Ascending aorta (tissue), 2 donors: ENCODE measurements around the gene KCNQ1OT1. TPM values are rescaled to one million over a fixed set of nuclear protein-coding genes. Genes with fewer than 3 reads are reported as not detected.

Experiments used
- DNase-seq, 2 donors: peaks; one replicate each; pipeline ENCODE4 v3.0.0-alpha.2; 2019; ENCODE audit warnings: low spot score in 2 of 2
- H3K27ac ChIP-seq, 2 donors: fragments of 200-600 bp; sonication (generic); one replicate each; pipeline ENCODE4 v1.5.1; 2016 to 2017; ENCODE audit warnings: mild to moderate bottlenecking in 1 of 2
- H3K27me3 ChIP-seq: fragments of 200-600 bp; sonication (generic); one replicate; pipeline ENCODE4 v1.5.1; 2017
- H3K36me3 ChIP-seq, 2 donors: fragments of 200-600 bp; sonication (generic); one replicate each; pipeline ENCODE4 v1.5.1; 2016
- H3K4me1 ChIP-seq, 2 donors: fragments of 200-600 bp; sonication (generic); one replicate each; pipeline ENCODE4 v1.5.1; 2016 to 2017; ENCODE audit warnings: mild to moderate bottlenecking in 1 of 2
- H3K4me3 ChIP-seq, 2 donors: fragments of 200-600 bp; sonication (generic); one replicate each; pipeline ENCODE4 v1.5.1; 2016 to 2017; ENCODE audit warnings: mild to moderate bottlenecking in 1 of 2
- H3K9me3 ChIP-seq, 2 donors: fragments of 200-600 bp; sonication (generic); one replicate each; pipeline ENCODE4 v1.5.1; 2016
- intact Hi-C: fragments of 100-400 bp; cut with DNase I; formaldehyde crosslinking; loops from one replicate; pipeline ENCODE4 v1.15.1; 2023
- total RNA-seq: library from RNA; depleted of rRNA; stranded (reverse); fragments of >200 nt; gene quantifications from one replicate; pipeline ENCODE4 v1.1.0, GENCODE V29; 2016
- TF ChIP-seq, protein P1 (sequence below), 3 experiments: fragments of 200-600 bp in 2 of 3; fragments of 450-650 bp in 1 of 3; sonication (generic) in 2 of 3; IDR thresholded peaks; one replicate each; pipeline ENCODE4 v1.5.1; 2016 to 2019; ENCODE audit warnings: antibody characterized with exemption in 3 of 3, mild to moderate bottlenecking in 1 of 3, moderate library complexity in 1 of 3

KCNQ1OT1 gene
- total RNA-seq, 1 donor from 2014 or later, result 1.5 TPM

- no peak overlapping the region for H3K27ac ChIP-seq
- peak in 1 of 2 donors; percentile 49 for DNase-seq
Measured at GRCh38 chr11:2671748-2672147, 28.0 kb downstream of the KCNQ1OT1 start.

DNA sequence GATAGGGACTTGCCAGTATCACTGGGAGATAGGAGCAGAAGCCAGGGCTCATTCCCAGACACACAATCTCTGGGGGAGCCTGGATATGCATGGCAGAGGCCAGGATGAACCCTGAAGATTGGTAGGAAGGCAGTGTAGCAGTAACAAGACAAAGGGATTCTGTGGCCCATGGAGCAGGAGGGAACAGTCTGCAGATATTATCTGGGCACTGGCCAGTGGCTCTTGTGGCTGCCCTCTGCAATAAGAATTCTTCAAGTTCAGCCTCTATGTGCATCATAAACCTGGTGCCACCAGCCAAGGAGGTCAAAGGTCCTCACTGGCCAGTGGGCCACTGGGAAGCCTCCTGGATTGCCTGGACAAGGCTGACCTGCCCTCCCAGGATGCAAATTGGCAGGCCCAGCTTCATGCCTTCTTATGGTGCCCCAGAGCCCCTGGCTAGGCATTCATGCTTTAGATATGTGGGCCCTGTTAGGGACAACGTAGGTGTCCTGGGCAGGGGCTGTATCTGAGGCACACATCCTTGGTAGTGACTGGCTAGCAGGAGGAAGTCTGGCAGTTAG is 29.2 kb downstream of the KCNQ1OT1 start:
- H3K27me3 ChIP-seq, result no peaks in the 10 kb centered on the region
- TF ChIP-seq, protein P1, sequence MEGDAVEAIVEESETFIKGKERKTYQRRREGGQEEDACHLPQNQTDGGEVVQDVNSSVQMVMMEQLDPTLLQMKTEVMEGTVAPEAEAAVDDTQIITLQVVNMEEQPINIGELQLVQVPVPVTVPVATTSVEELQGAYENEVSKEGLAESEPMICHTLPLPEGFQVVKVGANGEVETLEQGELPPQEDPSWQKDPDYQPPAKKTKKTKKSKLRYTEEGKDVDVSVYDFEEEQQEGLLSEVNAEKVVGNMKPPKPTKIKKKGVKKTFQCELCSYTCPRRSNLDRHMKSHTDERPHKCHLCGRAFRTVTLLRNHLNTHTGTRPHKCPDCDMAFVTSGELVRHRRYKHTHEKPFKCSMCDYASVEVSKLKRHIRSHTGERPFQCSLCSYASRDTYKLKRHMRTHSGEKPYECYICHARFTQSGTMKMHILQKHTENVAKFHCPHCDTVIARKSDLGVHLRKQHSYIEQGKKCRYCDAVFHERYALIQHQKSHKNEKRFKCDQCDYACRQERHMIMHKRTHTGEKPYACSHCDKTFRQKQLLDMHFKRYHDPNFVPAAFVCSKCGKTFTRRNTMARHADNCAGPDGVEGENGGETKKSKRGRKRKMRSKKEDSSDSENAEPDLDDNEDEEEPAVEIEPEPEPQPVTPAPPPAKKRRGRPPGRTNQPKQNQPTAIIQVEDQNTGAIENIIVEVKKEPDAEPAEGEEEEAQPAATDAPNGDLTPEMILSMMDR (IDR thresholded peaks at IDR 0.05), result no peak
- H3K36me3 ChIP-seq, result no peaks in the 10 kb centered on the region
- intact Hi-C loops, result no loop called here
- H3K9me3 ChIP-seq, result no peaks in the 10 kb centered on the region
- H3K4me3 ChIP-seq, result no peak overlapping the region
- DNase-seq, result peak in 1 of 2 donors; percentile 52
- peaks cover 2% of the 10 kb centered on the region in 2 donors for H3K4me1 ChIP-seq
- H3K27ac ChIP-seq, result no peak overlapping the region

More at GRCh38 chr11:2671748-2672147, 28.0 kb downstream of the KCNQ1OT1 start:
- Histone ChIP-seq H3K27me3 (no peaks in the 10 kb centered on the region), H3K36me3 (no peaks in the 10 kb centered on the region), H3K9me3 (no peaks in the 10 kb centered on the region), H3K4me1 (peaks cover 2% of the 10 kb centered on the region in 2 donors), H3K4me3 (no peak overlapping the region)
- intact Hi-C loops, result no loop called here
- TF ChIP-seq, protein P1 (IDR thresholded peaks at IDR 0.05), result no peak

DNA sequence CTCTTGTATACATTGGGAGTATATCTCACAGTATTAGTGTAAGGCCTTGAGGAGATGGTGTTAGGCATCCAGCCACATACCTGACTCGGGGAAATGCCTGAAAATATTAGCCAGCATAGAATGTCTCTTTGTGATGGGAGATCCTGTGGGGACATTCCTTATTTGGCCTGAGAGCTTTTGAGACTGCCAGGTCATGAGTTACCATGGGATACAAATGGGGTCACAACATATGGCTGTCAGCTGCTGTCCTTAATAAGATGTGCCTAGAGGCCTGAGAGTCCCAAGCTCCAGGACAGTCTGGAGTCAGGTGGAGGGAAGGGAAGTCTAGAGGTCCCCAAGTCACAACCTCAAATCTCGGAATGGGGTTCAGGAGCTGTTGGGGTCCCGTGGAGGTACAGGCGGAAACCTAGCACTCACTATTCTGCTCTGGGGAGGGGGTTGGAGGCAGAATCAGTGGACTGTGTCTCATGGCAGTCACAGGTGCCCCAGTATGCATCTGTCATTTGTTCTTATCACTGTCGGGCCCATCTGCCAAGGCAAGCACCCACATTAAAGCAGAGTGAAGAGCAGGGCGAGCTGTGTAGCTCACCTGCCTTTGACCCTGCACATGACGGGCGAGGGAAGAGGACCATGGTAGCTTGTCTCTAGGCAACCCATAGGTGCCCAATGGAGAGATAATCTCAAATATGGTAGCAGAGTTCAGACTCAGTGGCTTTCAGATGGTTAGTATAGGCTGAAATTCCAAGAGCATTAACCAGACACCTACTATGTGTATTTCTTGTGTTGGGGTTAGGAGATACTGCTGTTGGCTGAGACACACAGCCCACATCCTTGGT is 29.9 kb downstream of the KCNQ1OT1 start:
- intact Hi-C loops, result no loop called here
- peak in 1 of 2 donors; percentile 11 for DNase-seq

DNA sequence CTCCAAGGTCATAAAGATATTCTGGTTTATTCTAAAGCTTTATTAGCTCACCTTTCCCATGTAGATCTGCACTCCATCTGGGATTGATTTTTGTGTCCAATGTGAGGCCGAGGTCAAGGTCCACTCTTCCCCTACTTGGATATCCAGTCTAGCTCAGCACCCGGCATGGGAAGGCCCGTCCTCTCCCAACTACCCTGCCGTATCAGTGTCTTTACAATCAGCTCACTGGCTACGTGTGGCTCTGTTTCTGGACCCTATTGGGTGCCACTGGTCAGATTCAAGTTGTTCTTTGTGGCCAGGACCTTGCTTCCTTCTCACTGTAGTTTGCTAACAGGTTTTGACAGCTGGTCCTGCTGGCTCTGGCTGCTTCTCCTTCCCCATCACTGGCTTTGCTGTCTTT is 30.9 kb downstream of the KCNQ1OT1 start:
- intact Hi-C loops, result no loop called here
- Histone ChIP-seq H3K27ac (no peak overlapping the region), H3K27me3 (no peaks in the 10 kb centered on the region), H3K36me3 (no peaks in the 10 kb centered on the region), H3K4me3 (no peak overlapping the region), H3K9me3 (no peaks in the 10 kb centered on the region), H3K4me1 (no peaks in the 10 kb centered on the region)
- peak in 1 of 2 donors; percentile 44 for DNase-seq
- TF ChIP-seq, protein P1 (IDR thresholded peaks at IDR 0.05), result no peak

More for the DNA sequence above, 29.9 kb downstream of the KCNQ1OT1 start:
- Histone ChIP-seq H3K4me3 (no peak overlapping the region), H3K36me3 (no peaks in the 10 kb centered on the region), H3K27ac (no peak overlapping the region), H3K4me1 (peaks cover under 1 to 2% of the 10 kb centered on the region in 2 donors), H3K9me3 (no peaks in the 10 kb centered on the region), H3K27me3 (no peaks in the 10 kb centered on the region)
- TF ChIP-seq, protein P1 (IDR thresholded peaks at IDR 0.05), result no peak

- TF ChIP-seq, protein P1 (IDR thresholded peaks at IDR 0.05), result no peak
- H3K4me1 ChIP-seq, result no peaks in the 10 kb centered on the region
- no peaks in the 10 kb centered on the region for H3K27me3 ChIP-seq
- peaks cover 0 to 5% of the 10 kb centered on the region in 2 donors for H3K9me3 ChIP-seq
- intact Hi-C loops, result no loop called here
- H3K27ac ChIP-seq, result no peak overlapping the region
- DNase-seq, result peak in 1 of 2 donors; percentile 50
- no peak overlapping the region for H3K4me3 ChIP-seq
- H3K36me3 ChIP-seq, result no peaks in the 10 kb centered on the region
Measured at GRCh38 chr11:2667940-2668339, 31.9 kb downstream of the KCNQ1OT1 start.
